ENCODE results near the gene CLDND1. TPM values are rescaled to one million over a fixed set of nuclear protein-coding genes. Genes with fewer than 3 reads are reported as not detected.

CLDND1 gene
- total RNA-seq, 1 experiment from 2014 or later, result 77.3 TPM

- DNase-seq (ENCODE audit: low read depth, low spot score) (no peak), ATAC-seq (no peak)
- H3K27ac ChIP-seq (ENCODE audit: low read length), result no peak overlapping the region
- no peak overlapping the region for H3K4me3 ChIP-seq (ENCODE audit: low read depth in 2 of 2, low read length in 2 of 2)
- POLR2A ChIA-PET, result no interaction called here
- BruUV-seq (replicated peaks), result no TSS peak
- CTCF ChIA-PET, result no interaction called here
- intact Hi-C loops (cut with micrococcal nuclease; ENCODE audit: unreplicated experiment) (no loop called here), in situ Hi-C loops (cut with HindIII; ENCODE audit: low pct_unique_long_range_greater_than_20kb, low sequenced_read_pairs) (no loop called here)
- no peaks in the 10 kb centered on the region for H3K4me1 ChIP-seq (ENCODE audit: control insufficient read depth, insufficient read depth, low read length)
- TF ChIP-seq SIN3A (IDR thresholded peaks at IDR 0.05; ENCODE audit: borderline replicate concordance, insufficient read depth, low read depth, low read length), result no peak
- no peak for TF ChIP-seq CTCF (IDR thresholded peaks at IDR 0.05)
- no peak for TF ChIP-seq TCF7L2 (IDR thresholded peaks at IDR 0.05; ENCODE audit: low read depth, low read length)
- TF ChIP-seq REST (IDR thresholded peaks at IDR 0.05; ENCODE audit: insufficient read depth in 1 of 2, low read depth in 2 of 2, low read length in 1 of 2), result no peak
- TF ChIP-seq POLR2AphosphoS5 (IDR thresholded peaks at IDR 0.05; ENCODE audit: low read depth, low read length), result no peak
- H3K27me3 ChIP-seq (ENCODE audit: control insufficient read depth, insufficient read depth, low read length), result peaks cover 16% of the 10 kb centered on the region
- H3K9me3 ChIP-seq (ENCODE audit: control insufficient read depth, insufficient read depth, low read depth, low read length), result no peaks in the 10 kb centered on the region
- H3K36me3 ChIP-seq (ENCODE audit: control insufficient read depth, insufficient read depth, low read length), result no peaks in the 10 kb centered on the region
These were observed 19.0 kb upstream of the CLDND1 start for GRCh38 chr3:98541695-98542094.

- no peaks in the 10 kb centered on the region for H3K36me3 ChIP-seq (ENCODE audit: control insufficient read depth, insufficient read depth, low read length)
- H3K27me3 ChIP-seq (ENCODE audit: control insufficient read depth, insufficient read depth, low read length), result peaks cover 10% of the 10 kb centered on the region
- ChIA-PET POLR2A (no interaction called here), CTCF (no interaction called here)
- no TSS peak for BruUV-seq (replicated peaks)
- intact Hi-C loops (cut with micrococcal nuclease; ENCODE audit: unreplicated experiment) (no loop called here), in situ Hi-C loops (cut with HindIII; ENCODE audit: low pct_unique_long_range_greater_than_20kb, low sequenced_read_pairs) (no loop called here)
- no peak overlapping the region for H3K4me3 ChIP-seq (ENCODE audit: low read depth in 2 of 2, low read length in 2 of 2)
- no peak for ATAC-seq
- no peak overlapping the region for H3K27ac ChIP-seq (ENCODE audit: low read length)
- H3K9me3 ChIP-seq (ENCODE audit: control insufficient read depth, insufficient read depth, low read depth, low read length), result no peaks in the 10 kb centered on the region
- DNase-seq (ENCODE audit: low read depth, low spot score), result no peak
- H3K4me1 ChIP-seq (ENCODE audit: control insufficient read depth, insufficient read depth, low read length), result no peaks in the 10 kb centered on the region
- TF ChIP-seq SIN3A (IDR thresholded peaks at IDR 0.05; ENCODE audit: borderline replicate concordance, insufficient read depth, low read depth, low read length), result no peak
- no peak for TF ChIP-seq REST (IDR thresholded peaks at IDR 0.05; ENCODE audit: insufficient read depth in 1 of 2, low read depth in 2 of 2, low read length in 1 of 2)
- no peak for TF ChIP-seq TCF7L2 (IDR thresholded peaks at IDR 0.05; ENCODE audit: low read depth, low read length)
- TF ChIP-seq CTCF (IDR thresholded peaks at IDR 0.05), result no peak
These were observed 17.6 kb upstream of the CLDND1 start for GRCh38 chr3:98540346-98540745.

Data from Panc1 (cell line).